Cardiac fibroblast (primary cell): ENCODE results near the gene LCE3A.
"Not testable (repeated sequence)": the region's sequence is repeated elsewhere in the genome, so short reads cannot be mapped to it uniquely, and the experiment has no call there.

Experiments used
- DNase-seq, 2 donors: peaks; one replicate each; pipeline versions ENCODE4 v3.0.0 to v3.0.0-alpha.2; 2010; ENCODE audit warnings: low read depth in 2 of 2
- H3K4me3 ChIP-seq, 2 donors: replicated peaks in 1 of 2; 1 replicate in 1 of 2; 2 replicates in 1 of 2; pipeline ENCODE4 v1.5.1; 2011; ENCODE audit warnings: low read depth in 2 of 2, low read length in 2 of 2, mild to moderate bottlenecking in 2 of 2, moderate library complexity in 1 of 2
- CTCF ChIP-seq: IDR thresholded peaks from one replicate; pipeline ENCODE4 v1.5.1; 2011; ENCODE audit warnings: low read depth, mild to moderate bottlenecking, low read length, inconsistent platforms

The LCE3A gene

GRCh38 chr1:152582647-152583046 lies 40.3 kb downstream of the LCE3A start:
- H3K4me3 ChIP-seq = no peak overlapping the region
- DNase-seq = no peak
- TF ChIP-seq CTCF = no peak

GRCh38 chr1:152580433-152580832 lies 42.5 kb downstream of the LCE3A start, which contains the start of gene LCE3D:
LCE3D (minus strand) TSS chr1:152580516; CDS start chr1:152579936, 580 bp downstream.
- TF ChIP-seq CTCF = no peak
- H3K4me3 ChIP-seq = no peak within 1 kb of the TSS
- no peak for DNase-seq

GRCh38 chr1:152579526-152579925 lies 43.4 kb downstream of the LCE3A start:
- H3K4me3 ChIP-seq, DNase-seq: not testable (repeated sequence)

- no peak overlapping the region for H3K4me3 ChIP-seq
- TF ChIP-seq CTCF = no peak
- no peak for DNase-seq
These were observed 45.7 kb downstream of the LCE3A start for GRCh38 chr1:152577168-152577567.
